NCI-H1694 treated with DMSO at 0.1 percent for 48 hours (cell line): ENCODE results near the gene CAST.

ENCODE experiments used
- DNase-seq: peaks from one replicate; lab custom pipeline; 2025; lab: John Stamatoyannopoulos, UW

Gene CAST

DNA sequence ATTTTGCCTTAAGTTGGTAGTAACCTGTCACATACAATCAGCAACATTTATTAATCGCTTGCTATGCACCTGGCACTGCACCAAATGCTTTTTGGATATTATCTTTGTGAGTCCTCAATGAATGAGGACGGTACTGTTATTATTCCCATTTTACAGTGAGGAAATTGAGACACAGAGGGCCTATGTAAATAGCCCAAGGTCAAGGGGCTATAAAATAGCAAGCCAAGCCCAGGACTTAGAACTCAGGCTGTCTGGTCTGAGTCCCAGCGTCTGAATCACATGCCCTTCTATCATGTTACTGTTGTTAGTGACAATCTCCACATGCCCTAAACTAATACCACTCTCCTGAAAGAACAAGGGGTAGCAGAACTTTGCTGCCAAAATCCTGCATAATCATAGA is 85.5 kb downstream of the CAST start:
- DNase-seq, result no peak

DNA sequence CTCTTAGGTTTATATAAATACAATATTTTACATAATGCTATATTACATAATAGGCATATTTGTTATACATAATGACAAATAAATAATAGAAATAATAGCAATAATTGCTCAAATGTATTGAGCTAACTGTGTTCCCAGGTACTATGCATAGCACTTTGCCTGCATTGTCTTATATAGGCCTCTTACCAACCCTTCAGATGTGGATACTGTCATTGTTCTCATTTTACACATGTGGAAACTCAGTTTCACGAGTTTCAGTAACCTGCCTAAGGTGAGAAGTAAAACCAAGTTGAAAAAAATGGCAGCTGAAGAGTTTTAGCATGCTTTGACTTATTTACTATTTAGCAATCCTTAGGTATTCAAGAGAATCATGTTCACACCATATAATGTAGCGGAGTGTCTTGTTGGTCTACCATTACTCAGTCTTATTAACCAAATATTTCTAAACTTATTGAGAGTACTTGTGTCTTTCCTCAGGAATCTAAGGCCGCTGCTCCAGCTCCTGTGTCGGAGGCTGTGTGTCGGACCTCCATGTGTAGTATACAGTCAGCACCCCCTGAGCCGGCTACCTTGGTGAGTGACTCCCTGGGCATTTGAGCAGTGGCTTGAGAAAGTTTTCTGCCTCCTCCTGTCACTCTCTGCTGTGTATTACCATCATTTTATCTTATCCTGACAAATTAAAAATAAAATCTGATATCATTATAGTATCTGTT is 88.1 kb downstream of the CAST start:
- DNase-seq, result no peak

GRCh38 chr5:96751203-96752169 is 89.3 kb downstream of the CAST start:
- DNase-seq, result no peak

GRCh38 chr5:96752341-96753016 is 90.3 kb downstream of the CAST start:
- DNase-seq, result peak; percentile 75

DNA sequence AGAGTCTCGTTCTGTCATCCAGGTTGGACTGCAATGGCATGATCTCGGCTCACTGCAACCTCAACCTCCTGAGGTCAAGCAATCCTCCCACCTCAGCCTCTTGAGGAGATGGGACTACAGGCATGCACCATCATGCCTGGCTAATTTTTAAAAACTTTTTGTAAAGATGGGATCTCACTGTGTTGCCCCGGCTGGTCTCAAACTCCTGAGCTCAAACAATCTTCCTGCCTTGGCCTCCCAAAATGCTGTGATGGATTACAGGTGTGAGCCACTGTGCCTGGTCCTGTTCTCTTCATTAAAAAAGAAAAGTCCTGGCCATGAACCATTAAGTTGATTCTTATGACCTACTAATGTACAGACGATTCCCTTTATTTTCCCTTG is 90.8 kb downstream of the CAST start:
- DNase-seq, result no peak

DNA sequence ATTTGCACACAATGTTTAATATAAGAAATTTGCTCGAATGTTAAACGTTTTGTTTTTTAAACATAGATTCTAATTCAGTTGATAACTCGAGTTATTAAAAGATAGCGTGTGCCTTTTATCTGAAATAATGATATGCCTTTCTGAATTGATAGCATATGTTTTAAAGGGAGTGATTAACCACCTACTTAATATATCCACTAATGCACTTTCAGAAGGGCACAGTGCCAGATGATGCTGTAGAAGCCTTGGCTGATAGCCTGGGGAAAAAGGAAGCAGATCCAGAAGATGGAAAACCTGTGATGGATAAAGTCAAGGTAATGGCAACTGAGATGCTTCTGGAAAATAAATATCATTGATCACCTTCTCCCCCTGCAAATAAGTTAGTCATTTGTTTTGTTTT is 91.7 kb downstream of the CAST start:
- peak; percentile 60 for DNase-seq

DNA sequence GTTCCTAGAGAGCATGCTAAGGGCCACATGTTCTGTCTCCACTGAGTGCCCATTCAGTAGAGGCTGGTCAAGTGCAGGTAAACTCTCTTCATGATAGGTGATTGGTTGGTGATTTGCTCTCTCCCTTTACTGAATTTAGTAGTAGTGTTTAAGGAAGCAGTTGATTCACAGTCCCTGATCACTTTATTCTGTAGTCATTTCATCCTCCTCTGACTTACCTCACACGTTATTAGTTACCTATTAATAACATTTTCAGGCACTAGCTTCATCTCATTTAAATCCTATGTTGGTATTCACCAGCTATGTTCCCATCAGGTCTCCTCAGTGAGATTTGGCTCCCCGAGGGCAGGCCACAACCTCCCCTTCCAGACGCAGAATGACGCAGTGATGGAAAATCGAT is 93.7 kb downstream of the CAST start:
- DNase-seq, result no peak

DNA sequence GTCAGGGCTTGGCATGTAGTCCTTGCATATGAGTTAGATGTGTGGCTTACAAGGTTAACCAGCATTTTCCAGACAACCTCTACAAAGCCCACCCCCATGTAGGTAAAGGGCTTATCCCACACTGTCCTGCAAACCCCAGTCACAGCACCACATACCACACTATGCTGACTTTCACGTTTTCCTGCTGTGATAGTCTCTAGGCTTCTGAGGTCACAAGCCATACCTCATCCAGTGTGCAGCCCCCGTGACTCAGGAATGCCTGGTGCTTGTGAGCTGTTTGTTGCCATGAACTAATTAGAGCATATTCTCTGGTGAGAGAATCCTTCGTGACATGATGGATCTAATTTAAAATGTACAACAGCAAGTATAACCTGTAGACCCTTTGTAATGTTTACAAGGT is 94.8 kb downstream of the CAST start:
- no peak for DNase-seq

GRCh38 chr5:96758621-96759020 is 96.4 kb downstream of the CAST start:
- DNase-seq, result no peak

DNA sequence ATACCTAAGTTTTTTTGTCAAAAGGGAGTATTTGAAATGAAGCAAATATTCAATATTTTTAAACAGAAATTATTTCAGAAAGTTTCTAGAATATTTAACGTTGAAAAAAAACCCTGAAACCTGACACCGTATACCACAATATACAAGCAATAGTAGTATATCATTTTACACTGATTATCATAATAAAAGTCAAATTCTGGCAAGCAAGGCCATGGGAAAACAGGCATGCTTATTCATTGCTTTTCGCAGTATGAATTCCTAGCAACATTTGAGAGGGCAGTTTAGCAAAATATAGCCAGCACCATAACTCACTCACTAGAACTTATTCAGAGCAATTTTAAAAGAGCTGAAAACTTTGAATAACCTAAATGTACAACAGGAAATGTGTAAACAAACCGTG is 99.4 kb downstream of the CAST start:
- DNase-seq, result no peak

DNA sequence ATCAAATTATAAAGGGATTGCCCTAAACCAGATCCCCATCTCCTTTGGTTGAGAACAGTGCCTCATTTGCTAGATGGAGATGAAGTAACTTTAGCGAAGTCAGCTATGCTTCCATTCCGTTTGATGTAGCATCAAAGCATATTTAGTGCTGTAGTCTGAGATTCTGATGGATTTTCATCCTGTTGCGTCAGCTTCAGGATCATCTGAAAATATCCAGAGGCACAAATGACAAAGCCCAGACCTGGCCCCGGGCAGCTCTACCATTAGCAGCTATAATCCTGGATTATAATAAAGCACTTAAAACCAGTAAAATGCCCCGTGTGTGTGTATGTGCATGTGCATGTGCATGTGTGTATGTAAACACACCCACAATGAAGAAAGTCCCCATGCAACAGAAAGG is 100.8 kb downstream of the CAST start:
- DNase-seq, result no peak

GRCh38 chr5:96765043-96765442 is 102.9 kb downstream of the CAST start:
- no peak for DNase-seq

GRCh38 chr5:96768708-96769251 is 106.6 kb downstream of the CAST start:
- DNase-seq, result no peak

DNA sequence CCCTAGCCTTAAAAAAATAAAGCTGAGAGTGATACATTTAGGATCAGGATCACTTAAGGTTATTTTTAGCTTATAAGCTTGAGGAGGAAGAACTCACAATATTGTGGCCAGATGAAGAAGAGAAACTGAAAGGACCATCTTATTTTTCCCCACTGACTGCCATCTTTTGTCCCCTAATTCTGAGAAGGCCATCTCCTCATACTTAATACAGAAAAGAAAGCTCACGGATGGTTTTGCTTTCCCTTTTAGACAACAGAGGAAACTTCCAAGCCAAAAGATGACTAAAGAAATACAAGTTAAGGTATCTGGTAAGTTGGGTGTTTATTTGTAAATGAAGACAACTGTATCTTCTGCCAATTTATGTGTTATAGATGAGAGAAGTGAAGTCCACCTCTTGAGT is 109.2 kb downstream of the CAST start:
- no peak for DNase-seq

DNA sequence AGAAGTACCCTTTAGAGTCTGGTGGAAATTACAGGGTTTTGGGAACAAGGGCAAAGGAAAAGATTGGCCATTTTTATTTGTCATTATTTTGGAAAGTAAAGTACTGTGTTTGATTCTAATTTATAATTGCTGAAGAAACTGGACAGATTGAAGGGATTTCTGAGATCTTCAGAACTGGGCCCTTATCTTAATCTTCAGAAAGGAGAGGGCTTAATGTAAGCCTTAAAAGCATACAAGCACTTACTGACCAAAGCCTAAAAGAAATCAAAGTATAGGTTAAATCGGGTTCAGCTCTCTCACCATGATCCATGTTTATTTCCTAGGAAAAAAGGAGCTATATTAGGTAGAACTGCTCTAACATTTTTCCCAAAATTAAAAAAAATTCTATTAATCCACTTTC is 109.9 kb downstream of the CAST start:
- no peak for DNase-seq

DNA sequence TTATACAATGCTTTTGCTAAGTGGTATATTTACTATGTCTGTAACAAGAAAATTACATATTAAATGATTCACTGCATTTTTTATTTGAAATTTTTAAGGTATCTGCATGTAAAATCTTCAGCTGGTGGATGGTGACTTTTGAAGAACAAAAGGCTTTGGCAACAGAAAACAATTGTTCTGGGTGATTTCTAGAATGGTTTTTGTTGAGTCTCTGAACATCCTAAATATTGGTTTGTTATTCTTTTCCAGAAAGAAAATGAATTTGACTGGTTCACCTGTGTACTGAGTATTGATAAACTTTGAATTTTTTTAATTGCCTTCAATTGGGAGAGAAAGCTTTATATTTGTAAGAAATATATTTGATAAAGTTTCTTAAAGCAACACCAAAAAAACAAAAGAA is 110.4 kb downstream of the CAST start:
- DNase-seq, result no peak

- no peak for DNase-seq
Measured at GRCh38 chr5:96775050-96775449, 112.9 kb downstream of the CAST start.

DNA sequence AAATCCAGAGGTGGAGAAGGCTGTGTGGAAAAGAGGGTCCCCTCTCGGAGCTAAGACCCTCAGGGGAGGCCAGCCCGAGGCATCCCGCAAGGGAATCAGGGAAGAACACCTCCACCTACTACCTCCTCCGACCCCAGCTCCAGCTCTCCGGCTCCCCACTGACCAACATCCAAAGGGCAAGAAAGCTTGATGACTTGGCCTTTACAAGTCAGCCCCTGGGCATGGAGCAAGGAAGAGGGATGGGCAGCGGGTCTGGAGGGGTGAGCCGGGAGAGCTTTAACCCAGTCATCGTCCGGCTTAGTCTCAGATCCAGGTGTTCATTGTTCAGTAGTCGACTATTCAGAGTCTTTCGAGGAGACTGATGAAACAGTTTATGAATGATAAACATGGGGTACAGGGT is 113.5 kb downstream of the CAST start:
- DNase-seq, result no peak

DNA sequence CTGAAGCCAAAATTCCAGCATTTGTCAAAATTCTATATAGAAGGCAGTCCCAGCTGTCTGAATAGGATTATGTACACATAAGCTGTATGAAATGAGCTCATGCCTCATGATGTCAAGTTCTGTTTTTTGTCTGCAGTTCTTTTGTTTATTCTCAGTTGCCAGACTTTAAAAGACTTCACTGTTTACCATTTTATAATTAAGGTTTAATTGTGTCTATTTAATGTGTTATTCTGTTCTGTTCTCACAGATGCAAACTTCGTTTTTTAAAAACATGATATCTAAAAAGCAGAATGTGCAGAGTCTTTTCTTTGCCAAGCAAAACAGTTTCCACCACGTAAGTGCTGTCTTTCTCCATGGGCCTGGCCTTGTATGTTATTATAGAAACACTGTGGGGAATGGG is 114.4 kb downstream of the CAST start:
- no peak for DNase-seq

- no peak for DNase-seq
Measured at GRCh38 chr5:96778409-96778808, 116.2 kb downstream of the CAST start.

DNA sequence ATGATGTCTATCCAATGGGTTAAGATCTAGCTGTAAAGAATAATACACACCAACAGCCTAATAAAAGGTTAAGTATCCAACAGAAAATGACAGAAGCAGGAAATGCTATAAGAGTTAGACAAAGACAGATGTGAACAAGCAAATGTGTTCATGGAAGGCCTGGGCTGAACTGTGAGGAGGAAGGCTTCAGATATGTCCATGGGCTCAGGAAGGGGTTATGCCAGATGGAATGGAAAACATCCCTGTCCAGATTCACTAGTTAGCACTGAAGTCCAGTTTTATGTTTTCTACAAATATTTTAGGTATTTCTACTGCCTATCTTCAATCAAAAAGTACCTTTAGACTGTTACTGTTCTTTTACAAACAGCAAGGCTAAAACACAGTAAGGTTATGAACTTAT is 118.5 kb downstream of the CAST start:
- DNase-seq, result no peak
